Thoracic aorta (tissue), 2 donors: ENCODE results near the gene RDH13. TPM values are rescaled to one million over a fixed set of nuclear protein-coding genes. Genes with fewer than 3 reads are reported as not detected.
A peak's percentile ranks its signal among the peaks of the same experiment; 100 is the strongest.
"Not testable (repeated sequence)": the region's sequence is repeated elsewhere in the genome, so short reads cannot be mapped to it uniquely, and the experiment has no call there.

Experiments
- ATAC-seq: fragments of 150-250 bp; one replicate; pipeline ENCODE4 v1.8.0; 2017; ENCODE audit warnings: low read depth; ENCODE audit not compliant: insufficient number of reproducible peaks, low FRiP score
- DNase-seq: peaks from one replicate; pipeline ENCODE4 v3.0.0-alpha.2; 2020; ENCODE audit warnings: low spot score
- H3K27ac ChIP-seq, 2 donors: fragments of 200-600 bp; sonication (generic); 1 replicate in 1 of 2; 2 replicates in 1 of 2; pipeline ENCODE4 v1.5.1; 2016; ENCODE audit warnings: mild to moderate bottlenecking in 2 of 2, moderate library complexity in 2 of 2
- H3K27me3 ChIP-seq: fragments of 200-600 bp; sonication (generic); replicated peaks from 2 replicates; pipeline ENCODE4 v1.6.0; 2016; ENCODE audit warnings: mild to moderate bottlenecking; ENCODE audit not compliant: insufficient read depth
- H3K36me3 ChIP-seq: fragments of 200-600 bp; sonication (generic); one replicate; pipeline ENCODE4 v1.5.1; 2016
- H3K4me1 ChIP-seq, 2 donors: fragments of 200-600 bp; sonication (generic); 1 replicate in 1 of 2; 2 replicates in 1 of 2; pipeline versions ENCODE4 v1.5.1 to v1.6.0; 2016; ENCODE audit warnings: low read depth in 2 of 2, mild to moderate bottlenecking in 1 of 2; ENCODE audit not compliant: control insufficient read depth in 1 of 2
- H3K4me3 ChIP-seq: fragments of 200-600 bp; sonication (generic); 2 replicates; pipeline ENCODE4 v1.5.1; 2016; ENCODE audit warnings: mild to moderate bottlenecking
- H3K9me3 ChIP-seq: fragments of 200-600 bp; sonication (generic); 2 replicates; pipeline ENCODE4 v1.5.1; 2016
- CTCF ChIP-seq: fragments of 200-600 bp; sonication (generic); IDR thresholded peaks from one replicate; pipeline ENCODE4 v1.5.1; 2019; ENCODE audit warnings: antibody characterized with exemption
- total RNA-seq, 2 donors: library from RNA; depleted of rRNA; stranded (reverse); fragments of >200 nt; gene quantifications; one replicate each; pipeline versions ENCODE4 v1.1.0 to v1.2.3, GENCODE V29; 2016

RDH13 gene
- total RNA-seq, 2 donors from 2014 or later: 22.2 to 23.6 TPM

GRCh38 chr19:55067869-55068268, 4.9 kb upstream of the RDH13 start:
- DNase-seq: no peak
- Histone ChIP-seq H3K4me3 (no peak overlapping the region), H3K9me3 (no peaks in the 10 kb centered on the region), H3K27me3 (no peaks in the 10 kb centered on the region), H3K27ac (no peak overlapping the region), H3K36me3 (no peaks in the 10 kb centered on the region), H3K4me1 (peaks cover 0 to 6% of the 10 kb centered on the region in 2 donors)
- no peak for TF ChIP-seq CTCF
- no peak for ATAC-seq

- H3K4me1 ChIP-seq: peaks cover 3 to 15% of the 10 kb centered on the region in 2 donors
- TF ChIP-seq CTCF: no peak
- no peaks in the 10 kb centered on the region for H3K27me3 ChIP-seq
- H3K9me3 ChIP-seq: no peaks in the 10 kb centered on the region
- DNase-seq (no peak), ATAC-seq (no peak)
- no peak overlapping the region for H3K27ac ChIP-seq
- H3K36me3 ChIP-seq: no peaks in the 10 kb centered on the region
- H3K4me3 ChIP-seq: no peak overlapping the region
Measured at GRCh38 chr19:55066107-55066709, 3.3 kb upstream of the RDH13 start.

GRCh38 chr19:55065516-55065915, 2.6 kb upstream of the RDH13 start:
- peaks cover 3 to 15% of the 10 kb centered on the region in 2 donors for H3K4me1 ChIP-seq
- H3K4me3 ChIP-seq, DNase-seq, H3K27ac ChIP-seq, ATAC-seq, H3K36me3 ChIP-seq, H3K9me3 ChIP-seq, H3K27me3 ChIP-seq: not testable (repeated sequence)

- Histone ChIP-seq H3K4me3 (peak overlapping the region; percentile 91), H3K27me3 (no peaks in the 10 kb centered on the region), H3K4me1 (peaks cover 3 to 10% of the 10 kb centered on the region in 2 donors), H3K9me3 (no peaks in the 10 kb centered on the region), H3K36me3 (peaks cover 3% of the 10 kb centered on the region), H3K27ac (peak overlapping the region; percentile 48 to 55)
- ATAC-seq: no peak
- TF ChIP-seq CTCF: no peak
- DNase-seq: no peak
Measured at GRCh38 chr19:55063492-55063843, 520 bp upstream of the RDH13 start.

GRCh38 chr19:55060287-55060686, 2.7 kb downstream of the RDH13 start:
- H3K27me3 ChIP-seq, ATAC-seq, H3K4me1 ChIP-seq, H3K9me3 ChIP-seq, DNase-seq, H3K27ac ChIP-seq, H3K4me3 ChIP-seq: not testable (repeated sequence)
- peaks cover 24% of the 10 kb centered on the region for H3K36me3 ChIP-seq

- Histone ChIP-seq H3K27ac (no peak overlapping the region), H3K27me3 (no peaks in the 10 kb centered on the region), H3K4me1 (peaks cover 3 to 10% of the 10 kb centered on the region in 2 donors), H3K4me3 (no peak overlapping the region), H3K36me3 (peaks cover 30% of the 10 kb centered on the region), H3K9me3 (no peaks in the 10 kb centered on the region)
- ATAC-seq (no peak), DNase-seq (no peak)
- no peak for TF ChIP-seq CTCF
Measured at GRCh38 chr19:55058781-55059610, 4.0 kb downstream of the RDH13 start.
